K562 (cell line): ENCODE measurements around the gene BAIAP2. TPM values are rescaled to one million over a fixed set of nuclear protein-coding genes. Genes with fewer than 3 reads are reported as not detected.

ENCODE experiments used
- ADNP ChIP-seq: fragments of 200-800 bp; sonication (Bioruptor generic); IDR thresholded peaks from 2 replicates; pipeline ENCODE4 v1.6.1; 2016; ENCODE audit warnings: missing genetic modification characterization, missing compliant biosample characterization
- ARNT ChIP-seq, 2 experiments: fragments of 450-650 bp; IDR thresholded peaks; 2 replicates each; pipeline ENCODE4 v1.6.1; 2016; ENCODE audit warnings: mild to moderate bottlenecking in 1 of 2
- CTCF ChIP-seq, 3 experiments: IDR thresholded peaks in 2 of 3; conservative IDR thresholded peaks in 1 of 3; 2 replicates each; pipeline ENCODE4 v1.5.1; 2011 to 2012; ENCODE audit warnings: low read length in 3 of 3, mild to moderate bottlenecking in 3 of 3, control low read depth in 2 of 3, improper control_type of control experiment in 1 of 3, inconsistent platforms in 1 of 3, low read depth in 1 of 3, mixed read lengths in 1 of 3, moderate library complexity in 1 of 3; ENCODE audit not compliant: insufficient read depth in 2 of 3
- CXXC5 ChIP-seq: fragments of 250-450 bp; sonication (Bioruptor Pico); IDR thresholded peaks from 2 replicates; pipeline ENCODE4 v1.8.0; 2022; ENCODE audit warnings: inconsistent platforms, mild to moderate bottlenecking, moderate library complexity
- ETV5 ChIP-seq: sonication (generic); formaldehyde crosslinking; IDR thresholded peaks from 2 replicates; pipeline ENCODE4 v1.4.0; 2020; ENCODE audit warnings: low read depth, mild to moderate bottlenecking, missing genetic modification reagents
- FOXJ2 ChIP-seq: fragments of 200-800 bp; sonication (Bioruptor generic); IDR thresholded peaks from 2 replicates; pipeline ENCODE4 v1.6.1; 2016; ENCODE audit warnings: missing genetic modification characterization, missing compliant biosample characterization
- HMGN3 ChIP-seq: IDR thresholded peaks from 2 replicates; pipeline ENCODE4 v1.6.1; 2011; ENCODE audit warnings: borderline replicate concordance, low read depth, mild to moderate bottlenecking, mixed read lengths, low read length; ENCODE audit not compliant: insufficient read length; ENCODE audit errors: extremely low read depth
- IFI16 ChIP-seq: fragments of 250-450 bp; sonication (Bioruptor Pico); IDR thresholded peaks from 2 replicates; pipeline ENCODE4 v2.1.2; 2022; ENCODE audit warnings: mild to moderate bottlenecking, inconsistent platforms
- ILF3 ChIP-seq: fragments of 450-650 bp; IDR thresholded peaks from 2 replicates; pipeline ENCODE4 v1.6.1; 2018; ENCODE audit warnings: antibody characterized with exemption, mild to moderate bottlenecking, moderate library complexity, borderline replicate concordance
- MTA3 ChIP-seq: fragments of 450-650 bp; formaldehyde crosslinking; IDR thresholded peaks from 2 replicates; pipeline ENCODE4 v1.6.1; 2017; ENCODE audit warnings: mild to moderate bottlenecking, borderline replicate concordance
- NCOA6 ChIP-seq: fragments of 450-650 bp; IDR thresholded peaks from 2 replicates; pipeline ENCODE4 v1.6.1; 2017; ENCODE audit warnings: mild to moderate bottlenecking
- PRDM10 ChIP-seq: fragments of 450-650 bp; IDR thresholded peaks from 2 replicates; pipeline ENCODE4 v1.6.1; 2018; ENCODE audit not compliant: partially characterized antibody
- RFX1 ChIP-seq: fragments of 450-650 bp; IDR thresholded peaks from 2 replicates; pipeline ENCODE4 v1.6.1; 2016; ENCODE audit warnings: mild to moderate bottlenecking, moderate library complexity
- TAF15 ChIP-seq: fragments of 200-400 bp; formaldehyde crosslinking; IDR thresholded peaks from 2 replicates; pipeline ENCODE4 v1.6.1; 2017; ENCODE audit warnings: mild to moderate bottlenecking, low read depth, low read length, moderate library complexity
- TCF7L2 ChIP-seq: fragments of 150-350 bp; IDR thresholded peaks from 2 replicates; pipeline ENCODE4 v1.6.1; 2016; ENCODE audit warnings: low read depth, mild to moderate bottlenecking, low read length, moderate library complexity
- TFAM ChIP-seq: fragments of 250-450 bp; sonication (Bioruptor Pico); conservative IDR thresholded peaks from 2 replicates; pipeline ENCODE4 v1.5.0; 2021; ENCODE audit warnings: mild to moderate bottlenecking, moderate library complexity
- ZBTB1 ChIP-seq: sonication (generic); formaldehyde crosslinking; IDR thresholded peaks from 2 replicates; pipeline ENCODE4 v1.8.1; 2023; ENCODE audit warnings: missing genetic modification reagents, low read depth, mild to moderate bottlenecking, borderline replicate concordance
- ZKSCAN1 ChIP-seq: fragments of 150-350 bp; IDR thresholded peaks from 2 replicates; pipeline ENCODE4 v1.6.1; 2016; ENCODE audit warnings: low read depth, low read length
- ZNF780A ChIP-seq: fragments of 250-450 bp; sonication (Bioruptor Pico); IDR thresholded peaks from 2 replicates; pipeline ENCODE4 v1.5.0; 2021; ENCODE audit warnings: mild to moderate bottlenecking
- ZNF785 ChIP-seq: fragments of 250-450 bp; sonication (Bioruptor Pico); IDR thresholded peaks from 2 replicates; pipeline ENCODE4 v1.4.0; 2020; ENCODE audit warnings: mild to moderate bottlenecking
- ZNF830 ChIP-seq: fragments of 250-450 bp; sonication (Bioruptor Pico); IDR thresholded peaks from 2 replicates; pipeline ENCODE4 v1.5.0; 2021; ENCODE audit warnings: mild to moderate bottlenecking
- polyA plus RNA-seq, 8 experiments: library from polyadenylated mRNA; depleted of rRNA in 4 of 8; stranded (reverse) in 5 of 8; unstranded in 3 of 8; fragments of >200 nt; fragmentation: Nextera tagmentation in 2 of 8; fragmentation: Illumina TruSeq in 1 of 8; extraction: Ambion mirVana in 2 of 8; extraction: Trizol in 1 of 8; gene quantifications; 2 replicates each; pipeline versions ENCODE4 v1.2.1 to v1.2.3, GENCODE V29; 2011 to 2014; ENCODE audit warnings: inconsistent platforms in 1 of 8, missing spikeins in 1 of 8
- total RNA-seq, 7 experiments: library from RNA; depleted of rRNA in 6 of 7; stranded (reverse); fragments of >200 nt in 6 of 7; fragmentation: Illumina TruSeq in 2 of 7; extraction: Trizol in 2 of 7; gene quantifications; 2 replicates each; pipeline versions ENCODE4 v1.2.1 to v1.2.3, GENCODE V29; 2011 to 2021; ENCODE audit warnings: low replicate concordance in 1 of 7
- TF ChIP-seq, protein P1 (sequence below): fragments of 250-450 bp; sonication (Bioruptor Pico); IDR thresholded peaks from 2 replicates; pipeline ENCODE4 v1.6.1; 2021; ENCODE audit warnings: mild to moderate bottlenecking

The BAIAP2 gene
- total and polyA plus RNA-seq, 9 of the 15 experiments (the other 6 are each of a cell fraction or from before 2014, with no cell fraction given) = 2.3 to 51.6 (median 18.4) TPM

DNA sequence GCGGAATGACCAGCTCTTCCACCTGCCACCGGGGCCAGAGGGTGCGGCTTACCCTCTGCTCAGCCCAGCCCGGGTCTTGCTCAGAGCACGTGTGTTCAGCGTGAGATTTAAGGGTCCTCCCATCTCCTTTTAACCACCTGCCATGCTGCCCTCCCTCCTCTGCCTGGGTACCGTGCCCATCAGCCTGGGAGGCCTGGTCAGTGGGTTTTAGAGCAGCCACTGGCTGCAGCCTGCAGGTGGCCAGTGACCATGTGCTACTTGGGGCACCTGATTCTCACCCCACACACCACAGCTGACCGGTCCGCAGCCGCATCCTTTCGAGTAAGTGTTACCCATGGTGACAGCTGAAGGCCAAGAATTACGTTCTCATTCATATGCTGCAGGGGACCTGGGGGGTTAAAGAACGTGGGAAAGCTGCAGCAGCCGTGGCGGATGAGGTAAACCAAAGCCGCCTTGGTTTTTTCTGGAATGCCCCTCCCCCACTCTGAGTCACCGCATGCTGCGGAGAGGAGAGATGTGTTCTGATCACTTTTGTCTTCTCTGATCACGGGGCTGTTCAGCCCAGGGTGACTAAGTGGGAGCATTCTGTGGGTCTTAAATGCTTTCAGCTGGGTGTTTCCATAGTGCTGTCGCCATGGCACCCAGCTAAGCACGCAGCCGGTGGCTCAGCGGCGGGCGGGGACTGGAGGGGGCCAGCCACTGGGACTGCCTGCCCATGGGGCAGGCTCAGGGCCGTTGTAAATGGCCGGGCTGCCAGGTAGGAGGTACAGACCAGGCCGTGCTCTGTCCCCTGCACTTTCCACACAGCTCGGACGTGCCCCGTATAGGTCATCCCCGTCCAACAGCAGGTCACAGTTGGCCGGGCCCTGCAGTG lies 59.8 kb downstream of the BAIAP2 start (continued):
- TF ChIP-seq TCF7L2 (no peak), ZNF780A (CRISPR knock-in tag) (no peak), ZNF785 (CRISPR knock-in tag) (no peak), ADNP (tag) (no peak), ILF3 (no peak), ZBTB1 (CRISPR knock-in tag) (no peak; the same call in 1 of the 2 replicates), CTCF (IDR thresholded peaks at IDR 0.05 in 2 of 3, conservative IDR thresholded peaks at IDR 0.05 in 1 of 3; ENCODE audit: insufficient read depth in 2 of 3, low read depth in 1 of 3, low read length in 3 of 3) (0 out of 6 replicates have a peak, but pooled peaks of 1 of the 3 experiments have one; percentile 13), TFAM (CRISPR knock-in tag) (no peak), FOXJ2 (peak; percentile 98), PRDM10 (no peak), HMGN3 (peak; percentile 57), ETV5 (CRISPR knock-in tag) (peak; percentile 66; the same call in 1 of the 2 replicates), MTA3 (peak; percentile 61), ZKSCAN1 (peak; percentile 32; the same call in 1 of the 2 replicates), RFX1 (peak; percentile 98), TAF15 (no peak), NCOA6 (no peak), ZNF830 (no peak), ARNT (IDR thresholded peaks at IDR 0.05) (0 out of 4 replicates have a peak, but pooled peaks of 1 of the 2 experiments have one; percentile 58), CXXC5 (CRISPR knock-in tag) (peak; percentile 85), IFI16 (CRISPR knock-in tag) (no peak)
- TF ChIP-seq, protein P1, sequence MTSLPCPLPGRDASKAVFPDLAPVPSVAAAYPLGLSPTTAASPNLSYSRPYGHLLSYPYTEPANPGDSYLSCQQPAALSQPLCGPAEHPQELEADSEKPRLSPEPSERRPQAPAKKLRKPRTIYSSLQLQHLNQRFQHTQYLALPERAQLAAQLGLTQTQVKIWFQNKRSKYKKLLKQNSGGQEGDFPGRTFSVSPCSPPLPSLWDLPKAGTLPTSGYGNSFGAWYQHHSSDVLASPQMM (CRISPR knock-in tag) = no peak
